Caco-2 (cell line): ENCODE data around the gene ZNF674. TPM values are rescaled to one million over a fixed set of nuclear protein-coding genes. Genes with fewer than 3 reads are reported as not detected.
"Not testable (repeated sequence)": the region's sequence is repeated elsewhere in the genome, so short reads cannot be mapped to it uniquely, and the experiment has no call there.

Experiments
- BruUV-seq: library from RNA; stranded (reverse); fragments of 400-500 nt; replicated peaks from 2 replicates; lab custom pipeline; 2021; lab: Mats Ljungman, UMichigan
- CTCF ChIA-PET: fragments of 300-600 bp; sonication (Branson Sonifier 250); formaldehyde crosslinking; loops from one replicate; lab custom pipeline; 2022; ENCODE audit warnings: antibody characterized with exemption; lab: Charles Lee
- POLR2A ChIA-PET: fragments of 300-600 bp; sonication (Branson Sonifier 250); formaldehyde crosslinking; loops from one replicate; lab custom pipeline; 2022; ENCODE audit warnings: antibody characterized with exemption; lab: Charles Lee
- DNase-seq, 2 experiments: peaks; one replicate each; pipeline versions ENCODE4 v3.0.0 to v3.0.0-alpha.2; 2020 to 2022
- H3K27me3 ChIP-seq: replicated peaks from 2 replicates; pipeline ENCODE4 v1.6.0; 2011; ENCODE audit warnings: low read length; ENCODE audit not compliant: control insufficient read depth, insufficient read depth
- H3K36me3 ChIP-seq: 2 replicates; pipeline ENCODE4 v1.5.1; 2011; ENCODE audit warnings: low read length; ENCODE audit not compliant: control insufficient read depth, insufficient read depth
- H3K4me1 ChIP-seq: fragments of 250-450 bp; sonication (Bioruptor Pico); 2 replicates; pipeline ENCODE4 v1.5.1; 2020; ENCODE audit warnings: mild to moderate bottlenecking
- H3K4me3 ChIP-seq: 2 replicates; pipeline ENCODE4 v1.5.1; 2011; ENCODE audit warnings: low read depth, mild to moderate bottlenecking, control low read depth, low read length
- H3K9me3 ChIP-seq: fragments of 250-450 bp; sonication (Bioruptor Pico); 2 replicates; pipeline ENCODE4 v1.5.1; 2020; ENCODE audit warnings: mild to moderate bottlenecking, moderate library complexity
- H3K27ac Mint-ChIP-seq: one replicate; pipeline ENCODE4 v1.8.0; 2022; ENCODE audit warnings: mixed read lengths; ENCODE audit not compliant: unreplicated experiment
- H3K27me3 Mint-ChIP-seq: one replicate; pipeline ENCODE4 v1.8.0; 2022; ENCODE audit warnings: mixed read lengths; ENCODE audit not compliant: insufficient read depth, unreplicated experiment
- H3K36me3 Mint-ChIP-seq: one replicate; pipeline ENCODE4 v1.8.0; 2022; ENCODE audit warnings: mild to moderate bottlenecking, mixed read lengths; ENCODE audit not compliant: insufficient read depth, unreplicated experiment
- H3K4me1 Mint-ChIP-seq: one replicate; pipeline ENCODE4 v1.8.0; 2022; ENCODE audit warnings: low read depth, mixed read lengths; ENCODE audit not compliant: unreplicated experiment
- H3K4me3 Mint-ChIP-seq: one replicate; pipeline ENCODE4 v1.8.0; 2022; ENCODE audit warnings: mild to moderate bottlenecking, moderate library complexity, mixed read lengths; ENCODE audit not compliant: unreplicated experiment
- H3K9me3 Mint-ChIP-seq: one replicate; pipeline ENCODE4 v1.8.0; 2022; ENCODE audit warnings: mixed read lengths; ENCODE audit not compliant: unreplicated experiment
- CTCF ChIP-seq, 2 experiments: fragments of 200-600 bp in 1 of 2; IDR thresholded peaks; 1 replicate in 1 of 2; 2 replicates in 1 of 2; pipeline versions ENCODE4 v1.5.1 to v1.8.0; 2011 to 2022; ENCODE audit warnings: antibody characterized with exemption in 1 of 2, control low read depth in 1 of 2, inconsistent platforms in 1 of 2, low read depth in 1 of 2, low read length in 1 of 2, mild to moderate bottlenecking in 1 of 2, moderate library complexity in 1 of 2; ENCODE audit not compliant: insufficient read depth in 1 of 2, severe bottlenecking in 1 of 2, unreplicated experiment in 1 of 2
- intact Hi-C: fragments of 100-400 bp; cut with micrococcal nuclease; formaldehyde crosslinking; loops from one replicate; pipeline ENCODE4 v1.10.0; 2022; ENCODE audit not compliant: unreplicated experiment
- total RNA-seq: library from RNA; stranded (reverse); gene quantifications from 2 replicates; pipeline ENCODE4 v1.2.3, GENCODE V29; 2022

The ZNF674 gene
- total RNA-seq, 1 experiment from 2014 or later, result 4.6 TPM

- DNase-seq, result no peak
- no peak for TF ChIP-seq CTCF (IDR thresholded peaks at IDR 0.05; ENCODE audit: insufficient read depth in 1 of 2, low read depth in 1 of 2, low read length in 1 of 2, severe bottlenecking in 1 of 2, unreplicated experiment in 1 of 2)
- BruUV-seq, result no TSS peak
- ChIA-PET POLR2A (no interaction called here), CTCF (no interaction called here)
- Mint-ChIP-seq H3K27ac (no peak overlapping the region), H3K36me3 (peaks cover 16% of the 10 kb centered on the region), H3K4me3 (no peak overlapping the region), H3K4me1 (no peaks in the 10 kb centered on the region), H3K9me3 (no peaks in the 10 kb centered on the region), H3K27me3 (no peaks in the 10 kb centered on the region)
- H3K4me1 ChIP-seq, result no peaks in the 10 kb centered on the region
- intact Hi-C loops, result no loop called here
- H3K36me3 ChIP-seq, result no peaks in the 10 kb centered on the region; the same call in 1 of the 2 replicates
- no peaks in the 10 kb centered on the region for H3K27me3 ChIP-seq
- H3K4me3 ChIP-seq, result no peak overlapping the region
- H3K9me3 ChIP-seq, result no peaks in the 10 kb centered on the region
Measured at GRCh38 chrX:46461660-46462191, 83.5 kb downstream of the ZNF674 start.

GRCh38 chrX:46460801-46461659 is 84.2 kb downstream of the ZNF674 start:
- POLR2A ChIA-PET, BruUV-seq, H3K9me3 ChIP-seq, H3K27ac Mint-ChIP-seq, H3K4me3 ChIP-seq, H3K9me3 Mint-ChIP-seq, CTCF ChIA-PET, H3K36me3 ChIP-seq, H3K27me3 ChIP-seq, intact Hi-C loops, H3K27me3 Mint-ChIP-seq, H3K4me1 ChIP-seq, DNase-seq, H3K4me1 Mint-ChIP-seq, H3K4me3 Mint-ChIP-seq: not testable (repeated sequence)
- peaks cover 16% of the 10 kb centered on the region for H3K36me3 Mint-ChIP-seq

GRCh38 chrX:46459603-46460002 is 85.6 kb downstream of the ZNF674 start:
- no peaks in the 10 kb centered on the region; the same call in 1 of the 2 replicates for H3K36me3 ChIP-seq
- ChIA-PET CTCF (no interaction called here), POLR2A (no interaction called here)
- no peak overlapping the region for H3K27ac Mint-ChIP-seq
- H3K27me3 ChIP-seq, result no peaks in the 10 kb centered on the region
- H3K27me3 Mint-ChIP-seq, result no peaks in the 10 kb centered on the region
- no peaks in the 10 kb centered on the region for H3K4me1 Mint-ChIP-seq
- intact Hi-C loops, result no loop called here
- H3K9me3 Mint-ChIP-seq, result no peaks in the 10 kb centered on the region
- no peak for TF ChIP-seq CTCF (IDR thresholded peaks at IDR 0.05; ENCODE audit: insufficient read depth in 1 of 2, low read depth in 1 of 2, low read length in 1 of 2, severe bottlenecking in 1 of 2, unreplicated experiment in 1 of 2)
- no peak for DNase-seq
- no peaks in the 10 kb centered on the region for H3K4me1 ChIP-seq
- H3K9me3 ChIP-seq, result no peaks in the 10 kb centered on the region
- no peak overlapping the region for H3K4me3 ChIP-seq
- no TSS peak for BruUV-seq
- H3K36me3 Mint-ChIP-seq, result peaks cover 11% of the 10 kb centered on the region
- no peak overlapping the region for H3K4me3 Mint-ChIP-seq
